Activated T-helper 17 cell treated with anti-CD3 and anti-CD28 coated beads, Interleukin-2, amount 50 U/mL, for 72 hours (primary cell): ENCODE results near the gene OXCT1. TPM values are rescaled to one million over a fixed set of nuclear protein-coding genes. Genes with fewer than 3 reads are reported as not detected.
A peak's percentile ranks its signal among the peaks of the same experiment; 100 is the strongest.
"Not testable (repeated sequence)": the region's sequence is repeated elsewhere in the genome, so short reads cannot be mapped to it uniquely, and the experiment has no call there.

Source experiments
- ATAC-seq: fragments of 150-1000 bp; cut with Tn5 transposase; replicated peaks from 2 replicates; pipeline ENCODE4 v1.10.0; 2021; ENCODE audit warnings: mild to moderate bottlenecking, moderate library complexity
- H3K27ac Mint-ChIP-seq: one replicate; pipeline ENCODE4 v1.8.0; 2022; ENCODE audit warnings: mixed read lengths
- H3K27me3 Mint-ChIP-seq: one replicate; pipeline ENCODE4 v1.8.0; 2022; ENCODE audit warnings: mixed read lengths
- H3K36me3 Mint-ChIP-seq: one replicate; pipeline ENCODE4 v1.8.0; 2022; ENCODE audit warnings: low read depth, mild to moderate bottlenecking, mixed read lengths
- H3K4me1 Mint-ChIP-seq: one replicate; pipeline ENCODE4 v1.8.0; 2022; ENCODE audit warnings: mixed read lengths
- H3K4me3 Mint-ChIP-seq: one replicate; pipeline ENCODE4 v1.8.0; 2022; ENCODE audit warnings: mild to moderate bottlenecking, mixed read lengths
- H3K9me3 Mint-ChIP-seq: one replicate; pipeline ENCODE4 v1.8.0; 2022; ENCODE audit warnings: mixed read lengths
- total RNA-seq, 2 donors: library from RNA; stranded (reverse); gene quantifications; one replicate each; pipeline ENCODE4 v1.2.3, GENCODE V29; 2022

Gene OXCT1
- total RNA-seq, 2 donors from 2014 or later, result 49.9 to 74.4 TPM

GRCh38 chr5:41762426-41762825 is 107.8 kb downstream of the OXCT1 start:
- Mint-ChIP-seq H3K9me3 (no peaks in the 10 kb centered on the region), H3K4me3 (no peak overlapping the region), H3K27me3 (no peaks in the 10 kb centered on the region), H3K4me1 (peaks cover 4% of the 10 kb centered on the region), H3K27ac (no peak overlapping the region), H3K36me3 (peaks cover 99% of the 10 kb centered on the region)
- ATAC-seq, result no peak

GRCh38 chr5:41761663-41762062 is 108.6 kb downstream of the OXCT1 start:
- peaks cover 5% of the 10 kb centered on the region for H3K4me1 Mint-ChIP-seq
- H3K9me3 Mint-ChIP-seq, result no peaks in the 10 kb centered on the region
- no peaks in the 10 kb centered on the region for H3K27me3 Mint-ChIP-seq
- no peak overlapping the region for H3K27ac Mint-ChIP-seq
- no peak for ATAC-seq
- H3K4me3 Mint-ChIP-seq, result no peak overlapping the region
- peaks cover 100% of the 10 kb centered on the region for H3K36me3 Mint-ChIP-seq

GRCh38 chr5:41755705-41756104 is 114.5 kb downstream of the OXCT1 start:
- no peaks in the 10 kb centered on the region for H3K9me3 Mint-ChIP-seq
- no peak overlapping the region for H3K4me3 Mint-ChIP-seq
- H3K27me3 Mint-ChIP-seq, result no peaks in the 10 kb centered on the region
- no peak for ATAC-seq
- H3K36me3 Mint-ChIP-seq, result peaks cover 74% of the 10 kb centered on the region
- no peak overlapping the region for H3K27ac Mint-ChIP-seq
- H3K4me1 Mint-ChIP-seq, result peaks cover 14% of the 10 kb centered on the region

GRCh38 chr5:41754857-41755256 is 115.4 kb downstream of the OXCT1 start:
- no peak overlapping the region for H3K27ac Mint-ChIP-seq
- H3K4me3 Mint-ChIP-seq, result no peak overlapping the region
- no peaks in the 10 kb centered on the region for H3K27me3 Mint-ChIP-seq
- peaks cover 19% of the 10 kb centered on the region for H3K4me1 Mint-ChIP-seq
- ATAC-seq, result no peak
- H3K9me3 Mint-ChIP-seq, result no peaks in the 10 kb centered on the region
- H3K36me3 Mint-ChIP-seq, result peaks cover 66% of the 10 kb centered on the region

GRCh38 chr5:41751867-41752266 is 118.4 kb downstream of the OXCT1 start:
- Mint-ChIP-seq H3K9me3 (no peaks in the 10 kb centered on the region), H3K4me3 (no peak overlapping the region), H3K36me3 (peaks cover 36% of the 10 kb centered on the region), H3K27me3 (no peaks in the 10 kb centered on the region), H3K27ac (no peak overlapping the region), H3K4me1 (peaks cover 19% of the 10 kb centered on the region)
- ATAC-seq, result peak; percentile 36

GRCh38 chr5:41748631-41749030 is 121.6 kb downstream of the OXCT1 start:
- ATAC-seq, result peak; percentile 95

GRCh38 chr5:41747708-41748107 is 122.5 kb downstream of the OXCT1 start:
- Mint-ChIP-seq H3K4me1 (peaks cover 10% of the 10 kb centered on the region), H3K9me3 (no peaks in the 10 kb centered on the region), H3K4me3 (no peak overlapping the region), H3K27me3 (no peaks in the 10 kb centered on the region), H3K36me3 (peaks cover 17% of the 10 kb centered on the region), H3K27ac (no peak overlapping the region)
- ATAC-seq, result no peak

More at GRCh38 chr5:41748631-41749030, 121.6 kb downstream of the OXCT1 start:
- H3K36me3 Mint-ChIP-seq, result peaks cover 26% of the 10 kb centered on the region
- no peak overlapping the region for H3K27ac Mint-ChIP-seq
- H3K4me3 Mint-ChIP-seq, result peak overlapping the region; percentile 17
- H3K27me3 Mint-ChIP-seq, result no peaks in the 10 kb centered on the region
- H3K4me1 Mint-ChIP-seq, result peaks cover 18% of the 10 kb centered on the region
- no peaks in the 10 kb centered on the region for H3K9me3 Mint-ChIP-seq

GRCh38 chr5:41747301-41747700 is 122.9 kb downstream of the OXCT1 start:
- H3K4me3 Mint-ChIP-seq, result no peak overlapping the region
- no peaks in the 10 kb centered on the region for H3K27me3 Mint-ChIP-seq
- no peaks in the 10 kb centered on the region for H3K9me3 Mint-ChIP-seq
- H3K27ac Mint-ChIP-seq, result no peak overlapping the region
- peaks cover 9% of the 10 kb centered on the region for H3K4me1 Mint-ChIP-seq
- H3K36me3 Mint-ChIP-seq, result peaks cover 13% of the 10 kb centered on the region
- ATAC-seq, result no peak

- not testable (repeated sequence) for H3K27ac Mint-ChIP-seq, H3K4me3 Mint-ChIP-seq, H3K9me3 Mint-ChIP-seq, ATAC-seq, H3K4me1 Mint-ChIP-seq, H3K27me3 Mint-ChIP-seq
- peaks cover 46% of the 10 kb centered on the region for H3K36me3 Mint-ChIP-seq
Measured at GRCh38 chr5:41742608-41743007, 127.6 kb downstream of the OXCT1 start.

GRCh38 chr5:41738710-41739354 is 131.4 kb downstream of the OXCT1 start:
- no peak for ATAC-seq
- H3K4me1 Mint-ChIP-seq, result no peaks in the 10 kb centered on the region
- H3K4me3 Mint-ChIP-seq, result no peak overlapping the region
- H3K27ac Mint-ChIP-seq, result no peak overlapping the region
- H3K27me3 Mint-ChIP-seq, result no peaks in the 10 kb centered on the region
- H3K36me3 Mint-ChIP-seq, result peaks cover 80% of the 10 kb centered on the region
- no peaks in the 10 kb centered on the region for H3K9me3 Mint-ChIP-seq

GRCh38 chr5:41736641-41737040 is 133.6 kb downstream of the OXCT1 start:
- H3K4me1 Mint-ChIP-seq, result no peaks in the 10 kb centered on the region
- no peak overlapping the region for H3K4me3 Mint-ChIP-seq
- no peak overlapping the region for H3K27ac Mint-ChIP-seq
- H3K27me3 Mint-ChIP-seq, result no peaks in the 10 kb centered on the region
- ATAC-seq, result no peak
- no peaks in the 10 kb centered on the region for H3K9me3 Mint-ChIP-seq
- peaks cover 84% of the 10 kb centered on the region for H3K36me3 Mint-ChIP-seq

GRCh38 chr5:41735213-41735612 is 135.0 kb downstream of the OXCT1 start:
- peak; percentile 24 for ATAC-seq
- no peak overlapping the region for H3K4me3 Mint-ChIP-seq
- no peaks in the 10 kb centered on the region for H3K9me3 Mint-ChIP-seq
- H3K27ac Mint-ChIP-seq, result no peak overlapping the region
- no peaks in the 10 kb centered on the region for H3K4me1 Mint-ChIP-seq
- no peaks in the 10 kb centered on the region for H3K27me3 Mint-ChIP-seq
- H3K36me3 Mint-ChIP-seq, result peaks cover 84% of the 10 kb centered on the region

GRCh38 chr5:41729381-41729780 is 140.8 kb downstream of the OXCT1 start:
- not testable (repeated sequence) for H3K27me3 Mint-ChIP-seq, H3K4me3 Mint-ChIP-seq, H3K27ac Mint-ChIP-seq, H3K9me3 Mint-ChIP-seq, ATAC-seq, H3K4me1 Mint-ChIP-seq
- H3K36me3 Mint-ChIP-seq, result peaks cover 50% of the 10 kb centered on the region

- peaks cover 49% of the 10 kb centered on the region for H3K36me3 Mint-ChIP-seq
- H3K27me3 Mint-ChIP-seq, result no peaks in the 10 kb centered on the region
- no peak overlapping the region for H3K27ac Mint-ChIP-seq
- no peak overlapping the region for H3K4me3 Mint-ChIP-seq
- no peaks in the 10 kb centered on the region for H3K9me3 Mint-ChIP-seq
- no peaks in the 10 kb centered on the region for H3K4me1 Mint-ChIP-seq
- no peak for ATAC-seq
Measured at GRCh38 chr5:41728281-41728680, 141.9 kb downstream of the OXCT1 start.

- no peak for ATAC-seq
- Mint-ChIP-seq H3K9me3 (no peaks in the 10 kb centered on the region), H3K4me1 (no peaks in the 10 kb centered on the region), H3K27me3 (no peaks in the 10 kb centered on the region), H3K27ac (no peak overlapping the region), H3K36me3 (no peaks in the 10 kb centered on the region), H3K4me3 (no peak overlapping the region)
Measured at GRCh38 chr5:41722359-41722950, 147.8 kb downstream of the OXCT1 start.
